Osteoblast (primary cell): ENCODE measurements around the gene SIRPB1. TPM values are rescaled to one million over a fixed set of nuclear protein-coding genes. Genes with fewer than 3 reads are reported as not detected.

Experiments used
- DNase-seq: peaks from one replicate; pipeline ENCODE4 v3.0.0; 2011; ENCODE audit warnings: low spot score, mixed read lengths; ENCODE audit not compliant: insufficient read length; ENCODE audit errors: missing footprints
- H2AFZ ChIP-seq: 2 replicates; pipeline ENCODE4 v1.6.0; 2011; ENCODE audit warnings: mild to moderate bottlenecking, low read length
- H3K27ac ChIP-seq: 2 replicates; pipeline ENCODE4 v1.5.1; 2011; ENCODE audit warnings: mild to moderate bottlenecking, low read depth, low read length, moderate library complexity
- H3K27me3 ChIP-seq: 2 replicates; pipeline ENCODE4 v1.6.0; 2012; ENCODE audit warnings: mild to moderate bottlenecking, control low read depth, inconsistent platforms, low read length, moderate library complexity; ENCODE audit not compliant: insufficient read depth
- H3K36me3 ChIP-seq: 2 replicates; pipeline ENCODE4 v1.5.1; 2011; ENCODE audit warnings: mild to moderate bottlenecking, low read length, control low read depth, moderate library complexity; ENCODE audit not compliant: insufficient read depth
- H3K4me1 ChIP-seq: 2 replicates; pipeline ENCODE4 v1.5.1; 2011; ENCODE audit warnings: mild to moderate bottlenecking, low read length, control low read depth, moderate library complexity; ENCODE audit not compliant: insufficient read depth
- H3K4me2 ChIP-seq: 2 replicates; pipeline ENCODE4 v1.6.0; 2011; ENCODE audit warnings: mild to moderate bottlenecking, low read length; ENCODE audit not compliant: insufficient read depth
- H3K4me3 ChIP-seq: fragments of 200-600 bp; sonication (generic); 3 replicates; pipeline ENCODE4 v1.5.1; 2012; ENCODE audit warnings: mild to moderate bottlenecking, low read length, inconsistent platforms; ENCODE audit not compliant: insufficient read depth
- H3K79me2 ChIP-seq: 2 replicates; pipeline ENCODE4 v1.6.0; 2012; ENCODE audit warnings: mild to moderate bottlenecking, low read length, control low read depth, inconsistent platforms; ENCODE audit not compliant: insufficient read depth
- H3K9me3 ChIP-seq: 2 replicates; pipeline ENCODE4 v1.5.1; 2011; ENCODE audit warnings: low read depth, low read length, control low read depth
- H4K20me1 ChIP-seq: 2 replicates; pipeline ENCODE4 v1.6.0; 2012; ENCODE audit warnings: mild to moderate bottlenecking, low read length, control low read depth; ENCODE audit not compliant: insufficient read depth
- total RNA-seq: library from RNA; depleted of rRNA; stranded (reverse); fragments of >200 nt; gene quantifications from 2 replicates; pipeline ENCODE4 v1.2.3, GENCODE V29; 2012
- TF ChIP-seq, protein P1 (sequence below): IDR thresholded peaks from 2 replicates; pipeline ENCODE4 v1.5.1; 2011; ENCODE audit warnings: mild to moderate bottlenecking, low read depth, low read length, moderate library complexity; ENCODE audit errors: extremely low read depth

SIRPB1 gene
- total RNA-seq, 1 donor: 0.72 TPM

DNA sequence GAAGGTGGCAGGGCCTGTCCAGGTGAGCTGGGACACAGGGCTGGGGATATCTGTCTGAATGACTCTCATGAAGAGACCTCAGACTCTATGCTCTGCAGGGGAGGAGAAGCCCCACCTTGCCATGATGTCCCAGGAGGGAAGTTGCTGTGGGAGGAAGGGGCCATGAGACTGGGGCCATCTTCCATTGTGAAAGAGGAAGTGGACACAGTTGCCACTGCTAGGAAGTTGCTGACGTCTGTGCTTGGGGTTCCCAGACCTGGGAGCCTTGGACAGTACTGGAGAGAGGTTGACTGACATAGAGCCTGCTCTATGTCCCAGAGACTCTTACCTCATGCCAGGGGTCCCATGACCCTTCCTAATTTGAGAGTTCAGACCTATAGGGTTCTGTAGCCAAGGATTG is 24.5 kb downstream of the SIRPB1 start:
- no peaks in the 10 kb centered on the region for H3K4me1 ChIP-seq
- TF ChIP-seq, protein P1, sequence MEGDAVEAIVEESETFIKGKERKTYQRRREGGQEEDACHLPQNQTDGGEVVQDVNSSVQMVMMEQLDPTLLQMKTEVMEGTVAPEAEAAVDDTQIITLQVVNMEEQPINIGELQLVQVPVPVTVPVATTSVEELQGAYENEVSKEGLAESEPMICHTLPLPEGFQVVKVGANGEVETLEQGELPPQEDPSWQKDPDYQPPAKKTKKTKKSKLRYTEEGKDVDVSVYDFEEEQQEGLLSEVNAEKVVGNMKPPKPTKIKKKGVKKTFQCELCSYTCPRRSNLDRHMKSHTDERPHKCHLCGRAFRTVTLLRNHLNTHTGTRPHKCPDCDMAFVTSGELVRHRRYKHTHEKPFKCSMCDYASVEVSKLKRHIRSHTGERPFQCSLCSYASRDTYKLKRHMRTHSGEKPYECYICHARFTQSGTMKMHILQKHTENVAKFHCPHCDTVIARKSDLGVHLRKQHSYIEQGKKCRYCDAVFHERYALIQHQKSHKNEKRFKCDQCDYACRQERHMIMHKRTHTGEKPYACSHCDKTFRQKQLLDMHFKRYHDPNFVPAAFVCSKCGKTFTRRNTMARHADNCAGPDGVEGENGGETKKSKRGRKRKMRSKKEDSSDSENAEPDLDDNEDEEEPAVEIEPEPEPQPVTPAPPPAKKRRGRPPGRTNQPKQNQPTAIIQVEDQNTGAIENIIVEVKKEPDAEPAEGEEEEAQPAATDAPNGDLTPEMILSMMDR: no peak
- no peak for DNase-seq
- H4K20me1 ChIP-seq: no peaks in the 10 kb centered on the region
- no peak overlapping the region for H2AFZ ChIP-seq
- no peak overlapping the region for H3K4me2 ChIP-seq
- no peaks in the 10 kb centered on the region for H3K79me2 ChIP-seq
- H3K36me3 ChIP-seq: no peaks in the 10 kb centered on the region
- no peak overlapping the region for H3K4me3 ChIP-seq
- H3K9me3 ChIP-seq: no peaks in the 10 kb centered on the region
- H3K27me3 ChIP-seq: no peaks in the 10 kb centered on the region
- no peak overlapping the region for H3K27ac ChIP-seq

DNA sequence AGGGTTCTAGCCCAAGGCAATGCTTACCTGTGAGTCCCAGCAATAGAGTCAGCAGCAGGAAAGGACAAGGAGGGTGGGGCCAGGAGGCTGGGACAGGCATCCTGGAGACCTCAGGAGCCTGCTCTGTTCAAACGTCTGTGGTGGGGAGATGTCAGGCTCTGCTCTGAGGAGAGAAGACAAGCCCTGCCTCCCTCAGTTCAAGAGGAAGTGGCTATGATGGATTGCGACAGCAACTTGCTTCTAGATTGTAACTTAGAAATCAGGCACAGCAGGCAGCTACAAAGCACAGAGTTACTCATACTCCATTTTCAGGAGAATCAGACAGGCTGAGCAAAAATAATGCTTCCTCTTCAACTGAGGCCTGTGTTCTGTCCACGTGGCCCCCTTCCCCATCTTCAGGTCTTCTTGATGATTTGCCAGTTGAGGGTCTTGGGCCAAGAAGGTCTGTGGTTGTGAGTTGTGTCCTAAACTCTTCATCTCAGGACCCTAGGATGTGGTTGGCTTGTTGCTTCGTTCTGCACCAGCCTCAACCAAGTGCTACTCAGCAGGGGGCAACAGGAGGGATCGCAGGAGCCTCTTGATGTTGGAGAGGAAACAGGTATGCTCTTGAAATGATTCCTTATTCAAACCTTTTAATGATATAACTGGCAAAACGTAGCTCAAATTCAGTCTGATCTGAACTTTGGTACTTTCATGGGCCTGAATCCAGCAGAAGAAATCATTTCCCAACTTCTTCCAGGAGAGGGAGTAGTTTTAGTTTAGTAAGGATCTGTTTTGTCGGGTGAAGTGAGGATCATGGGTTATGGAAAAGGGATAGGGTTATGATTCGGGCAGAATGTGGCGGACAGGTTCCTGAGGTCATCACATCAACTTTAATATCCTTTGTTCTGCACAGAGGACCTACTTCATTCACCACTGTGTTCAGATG is 31.0 kb downstream of the SIRPB1 start:
- TF ChIP-seq, protein P1: no peak
- no peaks in the 10 kb centered on the region for H4K20me1 ChIP-seq
- no peaks in the 10 kb centered on the region for H3K9me3 ChIP-seq
- H3K4me1 ChIP-seq: no peaks in the 10 kb centered on the region
- no peaks in the 10 kb centered on the region for H3K36me3 ChIP-seq
- H2AFZ ChIP-seq: no peak overlapping the region
- no peak overlapping the region for H3K4me2 ChIP-seq
- H3K27ac ChIP-seq: no peak overlapping the region
- DNase-seq: no peak
- H3K79me2 ChIP-seq: no peaks in the 10 kb centered on the region
- no peaks in the 10 kb centered on the region for H3K27me3 ChIP-seq
- no peak overlapping the region for H3K4me3 ChIP-seq

DNA sequence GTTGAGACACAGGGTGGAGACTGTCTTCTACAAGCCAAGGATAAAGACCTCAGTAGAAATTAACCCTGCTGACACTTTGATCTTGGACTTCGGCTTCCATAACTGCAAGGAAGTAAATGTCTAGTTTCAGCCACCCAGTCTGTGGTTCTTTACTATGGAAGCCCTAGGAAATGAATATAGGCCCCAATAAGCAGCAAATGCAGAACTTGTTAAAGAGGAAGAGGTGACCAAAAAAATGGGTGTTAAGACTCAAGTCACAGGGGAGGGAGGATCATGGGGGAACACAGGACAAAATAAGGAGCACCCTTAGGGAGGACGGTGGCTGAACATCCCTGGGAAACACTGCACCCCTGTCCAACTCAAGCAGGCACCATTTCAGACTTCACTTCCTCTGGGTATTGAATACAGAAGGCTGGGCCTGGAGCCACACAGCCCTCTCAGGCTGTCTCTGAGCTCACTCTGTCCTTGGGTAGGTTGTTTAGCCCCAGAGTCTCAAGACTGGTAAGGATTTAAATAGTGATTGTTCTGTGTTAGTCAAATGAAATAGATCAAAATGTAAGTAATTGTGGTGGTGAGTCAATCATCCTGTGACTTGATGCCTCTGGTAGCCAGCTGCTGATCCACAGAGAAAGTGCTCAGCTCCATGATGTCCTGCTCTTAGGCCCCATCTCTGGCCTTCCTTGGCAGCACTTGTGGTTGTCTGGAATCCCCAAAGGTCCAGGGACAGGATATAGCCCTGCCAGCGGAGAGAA is 31.9 kb downstream of the SIRPB1 start:
- no peak overlapping the region for H2AFZ ChIP-seq
- TF ChIP-seq, protein P1: no peak
- no peaks in the 10 kb centered on the region for H3K36me3 ChIP-seq
- DNase-seq: no peak
- no peaks in the 10 kb centered on the region for H3K79me2 ChIP-seq
- no peaks in the 10 kb centered on the region for H4K20me1 ChIP-seq
- H3K4me3 ChIP-seq: no peak overlapping the region
- no peaks in the 10 kb centered on the region for H3K27me3 ChIP-seq
- H3K4me2 ChIP-seq: no peak overlapping the region
- H3K27ac ChIP-seq: no peak overlapping the region
- no peaks in the 10 kb centered on the region for H3K9me3 ChIP-seq
- no peaks in the 10 kb centered on the region for H3K4me1 ChIP-seq

DNA sequence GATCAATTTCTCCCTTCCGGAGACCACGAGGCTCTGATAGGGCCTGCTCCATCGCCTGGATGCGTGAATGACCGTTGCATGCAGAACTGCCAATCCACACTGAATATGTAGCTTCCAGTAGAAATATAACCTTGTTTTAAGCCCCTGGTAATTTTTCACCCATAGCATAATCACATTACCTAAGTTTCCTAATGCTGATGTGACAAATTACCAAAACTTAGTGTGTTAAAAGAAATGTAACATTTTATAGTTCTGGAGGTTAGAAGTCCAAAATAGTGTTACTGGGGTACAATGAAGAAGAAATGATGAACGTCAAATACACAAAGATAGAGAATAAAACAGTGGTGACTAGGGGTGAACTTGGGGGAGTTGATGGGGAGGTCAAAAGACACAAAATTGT is 40.3 kb downstream of the SIRPB1 start:
- no peaks in the 10 kb centered on the region for H3K27me3 ChIP-seq

More for the DNA sequence above, 40.3 kb downstream of the SIRPB1 start:
- no peak for DNase-seq
- H2AFZ ChIP-seq: no peak overlapping the region
- no peaks in the 10 kb centered on the region for H3K79me2 ChIP-seq
- H3K9me3 ChIP-seq: no peaks in the 10 kb centered on the region
- H3K4me1 ChIP-seq: no peaks in the 10 kb centered on the region
- no peaks in the 10 kb centered on the region for H3K36me3 ChIP-seq
- no peak overlapping the region for H3K27ac ChIP-seq
- H4K20me1 ChIP-seq: no peaks in the 10 kb centered on the region
- H3K4me2 ChIP-seq: no peak overlapping the region
- H3K4me3 ChIP-seq: no peak overlapping the region
- TF ChIP-seq, protein P1: no peak
